HEK293 (cell line): ENCODE results near the gene STAP2.
A peak's percentile ranks its signal among the peaks of the same experiment; 100 is the strongest.

Experiments used
- CTCF ChIA-PET: fragments of 350-600 bp; formaldehyde crosslinking; extraction: SDS; loops from one replicate; lab custom pipeline; 2021; ENCODE audit warnings: antibody characterized with exemption; lab: Yijun Ruan, JAX
- POLR2A ChIA-PET: fragments of 300-600 bp; formaldehyde crosslinking; extraction: SDS; loops from one replicate; lab custom pipeline; 2020; ENCODE audit warnings: antibody characterized with exemption, inconsistent platforms; lab: Yijun Ruan, JAX
- H3K27ac ChIP-seq: fragments of 200-500 bp; sonication (Bioruptor generic); 2 replicates; pipeline ENCODE4 v1.5.1; 2014; ENCODE audit warnings: low read depth, low read length, control low read depth, inconsistent platforms; ENCODE audit errors: extremely low read depth
- H3K36me3 ChIP-seq, 2 experiments: fragments of 200-500 bp in 1 of 2; sonication (Bioruptor generic) in 1 of 2; 1 replicate in 1 of 2; 2 replicates in 1 of 2; pipeline ENCODE4 v1.5.1; 2014 to 2017; ENCODE audit warnings: inconsistent platforms in 2 of 2, low read length in 2 of 2; ENCODE audit not compliant: control insufficient read depth in 2 of 2, insufficient read depth in 1 of 2
- H3K4me1 ChIP-seq: fragments of 200-500 bp; sonication (Bioruptor generic); 2 replicates; pipeline ENCODE4 v1.5.1; 2014; ENCODE audit warnings: mild to moderate bottlenecking, low read length, inconsistent platforms; ENCODE audit not compliant: control insufficient read depth, insufficient read depth
- H3K4me3 ChIP-seq: 2 replicates; pipeline ENCODE4 v1.5.1; 2011; ENCODE audit warnings: low read depth, mild to moderate bottlenecking, control low read depth, low read length, moderate library complexity
- H3K9me3 ChIP-seq: fragments of 200-500 bp; sonication (Bioruptor generic); 2 replicates; pipeline ENCODE4 v1.5.1; 2014; ENCODE audit warnings: low read depth, low read length, inconsistent platforms; ENCODE audit not compliant: control insufficient read depth, insufficient read depth
- ELK4 ChIP-seq: IDR thresholded peaks from 2 replicates; pipeline ENCODE4 v1.6.1; 2011; ENCODE audit warnings: mild to moderate bottlenecking, low read depth, low read length, borderline replicate concordance
- GLIS1 ChIP-seq: fragments of 450-650 bp; formaldehyde crosslinking; IDR thresholded peaks from 2 replicates; pipeline ENCODE4 v1.5.1; 2016; ENCODE audit warnings: missing biosample characterization, missing genetic modification characterization
- IKZF3 ChIP-seq: fragments of 450-650 bp; IDR thresholded peaks from 2 replicates; pipeline ENCODE4 v1.5.0; 2018; ENCODE audit warnings: missing biosample characterization, mild to moderate bottlenecking, missing genetic modification characterization, moderate library complexity
- KLF1 ChIP-seq: fragments of 450-650 bp; formaldehyde crosslinking; IDR thresholded peaks from 2 replicates; pipeline ENCODE4 v1.5.1; 2016; ENCODE audit warnings: missing biosample characterization, missing genetic modification characterization
- MEIS1 ChIP-seq: sonication (generic); formaldehyde crosslinking; IDR thresholded peaks from 2 replicates; pipeline ENCODE4 v1.8.1; 2022; ENCODE audit warnings: missing genetic modification reagents, mild to moderate bottlenecking, borderline replicate concordance
- PRDM6 ChIP-seq: fragments of 450-650 bp; formaldehyde crosslinking; IDR thresholded peaks from 2 replicates; pipeline ENCODE4 v1.5.1; 2017; ENCODE audit warnings: missing biosample characterization, missing genetic modification characterization
- SP2 ChIP-seq: fragments of 450-650 bp; formaldehyde crosslinking; IDR thresholded peaks from 2 replicates; pipeline ENCODE4 v1.5.1; 2016; ENCODE audit warnings: missing biosample characterization, missing genetic modification characterization
- ZBTB6 ChIP-seq: fragments of 450-650 bp; formaldehyde crosslinking; IDR thresholded peaks from 2 replicates; pipeline ENCODE4 v1.5.1; 2017; ENCODE audit warnings: missing biosample characterization, missing genetic modification characterization
- ZNF10 ChIP-seq: fragments of 450-650 bp; formaldehyde crosslinking; IDR thresholded peaks from 2 replicates; pipeline ENCODE4 v1.5.1; 2017; ENCODE audit warnings: missing biosample characterization, missing genetic modification characterization
- ZNF184 ChIP-seq: fragments of 450-650 bp; IDR thresholded peaks from 2 replicates; pipeline ENCODE4 v1.5.1; 2018; ENCODE audit warnings: missing biosample characterization, mild to moderate bottlenecking, missing genetic modification characterization
- ZNF449 ChIP-seq: fragments of 450-650 bp; formaldehyde crosslinking; IDR thresholded peaks from 2 replicates; pipeline ENCODE4 v1.5.1; 2017; ENCODE audit warnings: missing biosample characterization, mild to moderate bottlenecking, missing genetic modification characterization, moderate library complexity
- ZNF549 ChIP-seq: fragments of 450-650 bp; IDR thresholded peaks from 2 replicates; pipeline ENCODE4 v1.5.1; 2018; ENCODE audit warnings: missing biosample characterization, missing genetic modification characterization, mild to moderate bottlenecking, inconsistent platforms, moderate library complexity
- ZNF585B ChIP-seq: fragments of 450-650 bp; formaldehyde crosslinking; IDR thresholded peaks from 2 replicates; pipeline ENCODE4 v1.5.1; 2016; ENCODE audit warnings: missing biosample characterization, missing genetic modification characterization
- ZNF768 ChIP-seq: fragments of 450-650 bp; formaldehyde crosslinking; IDR thresholded peaks from 2 replicates; pipeline ENCODE4 v1.5.1; 2018; ENCODE audit warnings: missing biosample characterization, mild to moderate bottlenecking, missing genetic modification characterization

The STAP2 gene

GRCh38 chr19:4292515-4292914 is 46.1 kb downstream of the STAP2 start (continued):
- no peak for TF ChIP-seq ZBTB6 (tag by site-specific recombination)
- no peak for TF ChIP-seq ELK4
- TF ChIP-seq ZNF184 (tag by site-specific recombination), result no peak
- no peak for TF ChIP-seq ZNF549 (tag by site-specific recombination)
- TF ChIP-seq IKZF3 (tag by site-specific recombination), result no peak
- TF ChIP-seq ZNF768 (tag by site-specific recombination), result no peak

- Histone ChIP-seq H3K36me3 (no peaks in the 10 kb centered on the region), H3K27ac (no peak overlapping the region), H3K9me3 (no peaks in the 10 kb centered on the region)
- TF ChIP-seq ZBTB6 (tag by site-specific recombination) (no peak), GLIS1 (tag by site-specific recombination) (peak; percentile 91), ZNF10 (tag by site-specific recombination) (no peak)
- TF ChIP-seq, all 188 proteins: peak for 1
- CTCF ChIA-PET, result no interaction called here
- POLR2A ChIA-PET, result no interaction called here
- Histone ChIP-seq H3K4me1 (no peaks in the 10 kb centered on the region), H3K4me3 (no peak overlapping the region)
Observed at GRCh38 chr19:4291184-4291732, 47.4 kb downstream of the STAP2 start.

- TF ChIP-seq SP2 (tag by site-specific recombination), result peak; percentile 39
- no peak for TF ChIP-seq ZNF449 (tag by site-specific recombination)
- TF ChIP-seq ZNF585B, result no peak
- TF ChIP-seq MEIS1 (CRISPR knock-in tag), result no peak
- peak; percentile 55; the same call in 1 of the 2 replicates for TF ChIP-seq KLF1 (tag by site-specific recombination)
- no peak for TF ChIP-seq PRDM6 (tag by site-specific recombination)
- no peaks in the 10 kb centered on the region for H3K4me1 ChIP-seq
- ChIA-PET CTCF (interaction anchor here (1.1 to 2.2 kb wide), 2 partner anchors 21 to 64 kb away, joined by 3 to 9 read pairs; no protein-coding TSS in a partner anchor), POLR2A (interaction anchor here (0.9 kb wide), 1 partner anchor 16 kb away, joined by 4 read pairs; the partner anchor contains the start of gene FSD1)
- H3K9me3 ChIP-seq, result no peaks in the 10 kb centered on the region
- H3K4me3 ChIP-seq, result no peak overlapping the region
- no peak overlapping the region for H3K27ac ChIP-seq
- H3K36me3 ChIP-seq, result no peaks in the 10 kb centered on the region
Observed at GRCh38 chr19:4288091-4288777, 50.4 kb downstream of the STAP2 start.
